Chondrocyte (in vitro differentiated cells): ENCODE results near the gene MYORG. TPM values are rescaled to one million over a fixed set of nuclear protein-coding genes. Genes with fewer than 3 reads are reported as not detected.

ENCODE experiments used
- DNase-seq: peaks from one replicate; pipeline ENCODE4 v3.0.0; 2021; ENCODE audit warnings: mixed read lengths, low spot score
- H3K27ac Mint-ChIP-seq: one replicate; pipeline ENCODE4 v1.8.0; 2021; ENCODE audit warnings: mild to moderate bottlenecking, moderate library complexity, mixed read lengths; ENCODE audit not compliant: unreplicated experiment
- H3K27me3 Mint-ChIP-seq: 2 replicates; pipeline ENCODE4 v1.8.0; 2021; ENCODE audit warnings: low read depth, mixed read lengths
- H3K36me3 Mint-ChIP-seq: 2 replicates; pipeline ENCODE4 v1.8.0; 2021; ENCODE audit warnings: low read depth, mixed read lengths
- H3K4me1 Mint-ChIP-seq: 2 replicates; pipeline ENCODE4 v1.8.0; 2021; ENCODE audit warnings: low read depth, mild to moderate bottlenecking, mixed read lengths
- H3K4me3 Mint-ChIP-seq: one replicate; pipeline ENCODE4 v1.8.0; 2021; ENCODE audit warnings: mild to moderate bottlenecking, moderate library complexity, mixed read lengths; ENCODE audit not compliant: unreplicated experiment
- H3K9me3 Mint-ChIP-seq: 2 replicates; pipeline ENCODE4 v1.8.0; 2021; ENCODE audit warnings: low read depth, mixed read lengths
- CTCF ChIP-seq: fragments of 200-600 bp; sonication (generic); IDR thresholded peaks from 2 replicates; pipeline ENCODE4 v1.5.0; 2021; ENCODE audit warnings: antibody characterized with exemption, mild to moderate bottlenecking, moderate library complexity
- total RNA-seq: library from RNA; stranded (reverse); gene quantifications from 3 replicates; pipeline ENCODE4 v1.2.1, GENCODE V29; 2021

The MYORG gene
- total RNA-seq, 1 donor from 2014 or later: 6.8 TPM

DNA sequence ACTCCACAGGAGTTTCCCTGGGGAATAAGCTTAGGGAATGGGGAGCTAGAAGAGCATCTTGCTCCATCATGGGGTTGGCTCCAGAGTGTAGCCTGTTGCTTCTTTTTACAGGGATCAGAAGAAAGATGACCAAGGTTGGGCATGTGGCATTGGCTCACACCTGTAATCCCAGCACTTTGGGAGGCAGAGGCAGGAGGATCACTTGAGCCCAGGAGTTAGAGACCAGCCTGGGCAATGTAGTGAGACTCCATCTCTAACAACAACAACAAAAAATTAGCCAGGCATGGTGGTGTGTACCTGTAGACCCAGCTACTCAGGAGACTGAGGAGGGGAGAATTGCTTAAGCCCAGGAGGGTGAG, 28.9 kb downstream of the MYORG start:
- DNase-seq: no peak

GRCh38 chr9:34346873-34347799, 29.6 kb downstream of the MYORG start:
- no peak for TF ChIP-seq CTCF
- Mint-ChIP-seq H3K9me3 (no peaks in the 10 kb centered on the region), H3K4me1 (peaks cover 8% of the 10 kb centered on the region), H3K36me3 (peaks cover 9% of the 10 kb centered on the region), H3K27me3 (no peaks in the 10 kb centered on the region), H3K4me3 (no peak overlapping the region), H3K27ac (no peak overlapping the region)
- no peak for DNase-seq

More for the DNA sequence above, 28.9 kb downstream of the MYORG start:
- TF ChIP-seq CTCF: no peak
- Mint-ChIP-seq H3K9me3 (no peaks in the 10 kb centered on the region), H3K27ac (no peak overlapping the region), H3K36me3 (peaks cover 9% of the 10 kb centered on the region), H3K4me1 (peaks cover 8% of the 10 kb centered on the region), H3K4me3 (no peak overlapping the region), H3K27me3 (no peaks in the 10 kb centered on the region)

GRCh38 chr9:34343605-34344004, 33.1 kb downstream of the MYORG start:
- TF ChIP-seq CTCF: no peak
- Mint-ChIP-seq H3K27me3 (no peaks in the 10 kb centered on the region), H3K9me3 (no peaks in the 10 kb centered on the region), H3K36me3 (peaks cover 17% of the 10 kb centered on the region), H3K4me3 (no peak overlapping the region), H3K4me1 (peaks cover 8% of the 10 kb centered on the region), H3K27ac (no peak overlapping the region)
- no peak for DNase-seq

DNA sequence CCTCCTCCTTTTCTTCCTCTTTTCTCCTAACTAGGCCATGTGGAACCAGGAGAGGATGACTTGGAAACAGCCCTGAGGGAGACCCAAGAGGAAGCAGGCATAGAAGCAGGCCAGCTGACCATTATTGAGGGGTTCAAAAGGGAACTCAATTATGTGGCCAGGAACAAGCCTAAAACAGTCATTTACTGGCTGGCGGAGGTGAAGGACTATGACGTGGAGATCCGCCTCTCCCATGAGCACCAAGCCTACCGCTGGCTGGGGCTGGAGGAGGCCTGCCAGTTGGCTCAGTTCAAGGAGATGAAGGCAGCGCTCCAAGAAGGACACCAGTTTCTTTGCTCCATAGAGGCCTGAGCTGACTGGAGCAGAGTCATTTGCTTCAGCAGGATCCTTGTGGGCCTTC, 33.6 kb downstream of the MYORG start:
- H3K36me3 Mint-ChIP-seq: peaks cover 17% of the 10 kb centered on the region
- no peak overlapping the region for H3K27ac Mint-ChIP-seq
- TF ChIP-seq CTCF: no peak
- no peaks in the 10 kb centered on the region for H3K27me3 Mint-ChIP-seq
- no peaks in the 10 kb centered on the region for H3K9me3 Mint-ChIP-seq
- H3K4me3 Mint-ChIP-seq: no peak overlapping the region
- H3K4me1 Mint-ChIP-seq: peaks cover 8% of the 10 kb centered on the region
- DNase-seq: no peak

DNA sequence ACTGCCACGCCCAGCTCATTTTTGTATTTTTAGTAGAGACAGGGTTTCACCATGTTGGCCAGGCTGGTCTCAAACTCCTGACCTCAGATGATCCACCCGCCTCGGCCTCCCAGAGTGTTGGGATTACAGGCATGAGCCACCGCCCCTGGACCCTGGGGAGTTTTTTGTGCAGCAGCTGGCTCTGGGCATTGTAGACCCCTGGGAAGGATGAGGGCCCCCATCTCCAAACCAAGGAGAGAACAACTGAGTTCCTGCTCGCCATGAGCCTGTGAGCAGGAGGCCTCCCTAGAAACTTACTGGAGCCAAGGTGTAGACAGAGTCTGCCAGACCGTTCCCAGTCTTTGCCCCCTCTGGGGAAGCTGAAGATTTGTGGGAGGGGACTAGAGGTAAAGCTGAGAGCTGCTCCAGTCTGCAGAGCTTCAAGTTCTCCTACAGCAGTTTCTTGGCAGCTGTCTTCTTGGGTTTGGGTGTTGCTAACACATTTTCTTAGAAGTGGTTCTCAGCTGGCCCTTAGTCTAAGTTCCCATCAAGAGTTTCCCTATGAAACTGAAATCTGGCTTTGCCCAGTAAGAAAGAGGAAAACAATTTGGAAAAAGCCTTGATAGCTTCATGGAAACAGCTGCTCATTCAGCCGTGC, 34.9 kb downstream of the MYORG start:
- Mint-ChIP-seq H3K4me3 (no peak overlapping the region), H3K27ac (no peak overlapping the region), H3K4me1 (peaks cover 8% of the 10 kb centered on the region), H3K9me3 (no peaks in the 10 kb centered on the region), H3K36me3 (peaks cover 17% of the 10 kb centered on the region), H3K27me3 (no peaks in the 10 kb centered on the region)
- TF ChIP-seq CTCF: no peak
- no peak for DNase-seq
